RWPE1 (cell line): ENCODE measurements around the gene C3orf20.

Experiments used
- CTCF ChIA-PET: fragments of 350-600 bp; sonication (Branson Sonifier 250); formaldehyde crosslinking; extraction: SDS; loops from one replicate; lab custom pipeline; 2021; lab: Yijun Ruan, JAX
- POLR2A ChIA-PET: fragments of 400-600 bp; formaldehyde crosslinking; extraction: SDS; loops from one replicate; lab custom pipeline; 2020; ENCODE audit warnings: antibody characterized with exemption; ENCODE audit not compliant: low non-redundant PET; lab: Yijun Ruan, JAX
- DNase-seq: peaks from one replicate; pipeline ENCODE4 v3.0.0; 2012; ENCODE audit warnings: low spot score
- H3K27ac ChIP-seq: fragments of 450-650 bp; 2 replicates; pipeline ENCODE4 v1.5.1; 2017
- TF ChIP-seq, protein P1 (sequence below): fragments of 450-650 bp; conservative IDR thresholded peaks from 2 replicates; pipeline ENCODE4 v1.5.1; 2017; ENCODE audit warnings: low read depth, mild to moderate bottlenecking

The C3orf20 gene

GRCh38 chr3:14767245-14768051 is 92.5 kb downstream of the C3orf20 start:
- ChIA-PET POLR2A (no interaction called here), CTCF (interaction anchor here (0.5 to 0.7 kb wide), 2 partner anchors 73 to 220 kb away, joined by 3 to 4 read pairs; no protein-coding TSS in a partner anchor)
- DNase-seq: no peak

GRCh38 chr3:14768182-14768790 is 93.3 kb downstream of the C3orf20 start:
- DNase-seq: no peak
- CTCF ChIA-PET: no interaction called here
- no peak overlapping the region for H3K27ac ChIP-seq
- POLR2A ChIA-PET: no interaction called here
- TF ChIP-seq, protein P1, sequence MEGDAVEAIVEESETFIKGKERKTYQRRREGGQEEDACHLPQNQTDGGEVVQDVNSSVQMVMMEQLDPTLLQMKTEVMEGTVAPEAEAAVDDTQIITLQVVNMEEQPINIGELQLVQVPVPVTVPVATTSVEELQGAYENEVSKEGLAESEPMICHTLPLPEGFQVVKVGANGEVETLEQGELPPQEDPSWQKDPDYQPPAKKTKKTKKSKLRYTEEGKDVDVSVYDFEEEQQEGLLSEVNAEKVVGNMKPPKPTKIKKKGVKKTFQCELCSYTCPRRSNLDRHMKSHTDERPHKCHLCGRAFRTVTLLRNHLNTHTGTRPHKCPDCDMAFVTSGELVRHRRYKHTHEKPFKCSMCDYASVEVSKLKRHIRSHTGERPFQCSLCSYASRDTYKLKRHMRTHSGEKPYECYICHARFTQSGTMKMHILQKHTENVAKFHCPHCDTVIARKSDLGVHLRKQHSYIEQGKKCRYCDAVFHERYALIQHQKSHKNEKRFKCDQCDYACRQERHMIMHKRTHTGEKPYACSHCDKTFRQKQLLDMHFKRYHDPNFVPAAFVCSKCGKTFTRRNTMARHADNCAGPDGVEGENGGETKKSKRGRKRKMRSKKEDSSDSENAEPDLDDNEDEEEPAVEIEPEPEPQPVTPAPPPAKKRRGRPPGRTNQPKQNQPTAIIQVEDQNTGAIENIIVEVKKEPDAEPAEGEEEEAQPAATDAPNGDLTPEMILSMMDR: no peak

More at GRCh38 chr3:14767245-14768051, 92.5 kb downstream of the C3orf20 start:
- no peak overlapping the region for H3K27ac ChIP-seq
- TF ChIP-seq, protein P1: no peak

DNA sequence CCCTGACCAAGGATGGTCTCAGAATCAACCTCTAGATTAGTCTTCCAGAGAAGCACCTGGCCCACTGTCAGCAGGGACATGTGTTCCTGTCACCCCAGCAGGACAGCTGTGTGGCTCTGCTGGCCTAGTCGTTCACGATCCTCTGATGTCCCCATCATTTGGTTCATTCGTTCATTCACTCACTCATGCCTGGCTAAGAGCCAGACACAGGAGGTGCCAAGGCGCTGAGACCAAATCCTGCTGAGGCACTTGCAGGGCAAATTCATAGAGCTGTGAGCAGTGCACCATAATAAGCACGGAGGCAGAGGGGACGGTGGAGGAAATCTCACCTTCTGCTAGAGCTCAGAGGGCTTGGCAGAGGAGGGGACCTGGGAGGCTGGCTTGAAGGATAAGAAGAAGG is 93.9 kb downstream of the C3orf20 start:
- ChIA-PET POLR2A (no interaction called here), CTCF (no interaction called here)
- no peak overlapping the region for H3K27ac ChIP-seq
- no peak for DNase-seq
- TF ChIP-seq, protein P1: no peak

DNA sequence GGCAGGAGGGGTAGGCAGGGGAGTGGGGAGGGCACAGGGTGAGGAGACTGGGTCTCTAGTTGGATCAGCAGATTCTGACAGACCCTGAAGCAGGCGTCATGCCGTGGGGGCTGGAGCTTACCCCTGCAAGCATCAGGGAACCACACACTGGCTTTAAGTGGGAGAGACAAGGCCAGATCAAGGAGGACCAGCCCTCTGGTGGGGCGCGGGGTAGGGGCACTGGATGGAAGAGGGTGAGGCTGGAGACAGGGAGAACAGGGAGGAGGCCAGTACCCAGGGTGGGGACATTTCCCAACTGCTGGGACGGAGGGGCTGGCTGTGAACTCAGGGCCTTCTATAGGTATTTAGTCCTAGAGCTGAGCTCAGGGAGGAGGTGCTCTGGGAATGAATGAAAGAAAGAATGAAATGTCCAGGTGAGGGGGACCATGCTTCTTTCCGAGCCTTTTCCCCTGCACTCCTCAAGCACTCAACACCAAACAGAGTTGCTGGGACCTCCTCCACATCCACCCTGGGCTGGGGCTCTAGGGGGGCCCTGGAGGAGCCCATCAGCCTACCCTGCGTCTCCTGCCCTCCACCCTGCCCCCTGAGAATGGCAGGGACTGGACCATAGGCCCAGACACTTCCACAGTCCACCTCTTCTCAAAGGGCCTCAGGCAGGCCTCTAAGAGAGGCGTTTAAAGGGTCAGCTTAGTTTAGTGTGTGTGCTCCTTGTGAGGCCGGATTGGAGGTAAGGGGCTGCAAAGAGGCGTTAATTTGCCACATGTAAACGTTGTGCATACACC is 94.8 kb downstream of the C3orf20 start:
- DNase-seq: no peak
- POLR2A ChIA-PET: no interaction called here
- H3K27ac ChIP-seq: no peak overlapping the region
- CTCF ChIA-PET: no interaction called here
- TF ChIP-seq, protein P1: no peak

DNA sequence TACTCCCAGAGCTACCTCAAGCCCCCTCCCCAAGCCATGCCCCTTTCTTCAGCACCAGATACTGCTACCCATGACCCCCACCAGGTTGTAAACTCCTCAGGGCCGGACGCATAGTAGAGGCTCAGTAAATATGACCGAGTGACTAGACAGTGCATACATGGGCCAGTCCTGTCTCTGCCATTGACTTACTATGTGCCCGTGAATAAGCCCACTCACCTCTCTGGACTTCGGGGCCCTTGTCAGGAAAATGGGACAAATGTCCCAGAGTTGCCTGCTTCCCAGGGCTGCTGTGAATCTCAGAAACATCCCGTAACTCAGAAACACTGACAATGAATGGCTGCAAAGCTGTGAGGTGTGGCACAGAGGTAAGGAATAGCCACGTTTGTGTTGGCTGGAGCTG is 95.7 kb downstream of the C3orf20 start:
- POLR2A ChIA-PET: no interaction called here
- CTCF ChIA-PET: no interaction called here
- no peak for DNase-seq
- TF ChIP-seq, protein P1: no peak
- H3K27ac ChIP-seq: no peak overlapping the region
